Rectal smooth muscle tissue (tissue), 1 donor: ENCODE measurements around the gene TEX44.
A peak's percentile ranks its signal among the peaks of the same experiment; 100 is the strongest.

Source experiments
- H3K27ac ChIP-seq: one replicate; pipeline ENCODE4 v1.7.0; 2013; ENCODE audit warnings: low read depth, low read length, inconsistent platforms
- H3K27me3 ChIP-seq: one replicate; pipeline ENCODE4 v1.7.0; 2013; ENCODE audit warnings: low read length; ENCODE audit not compliant: control insufficient read depth, insufficient read depth
- H3K36me3 ChIP-seq: one replicate; pipeline ENCODE4 v1.7.0; 2013; ENCODE audit warnings: low read length; ENCODE audit not compliant: control insufficient read depth, insufficient read depth
- H3K4me1 ChIP-seq: one replicate; pipeline ENCODE4 v1.7.0; 2013; ENCODE audit warnings: low read length; ENCODE audit not compliant: control insufficient read depth, insufficient read depth
- H3K4me3 ChIP-seq: one replicate; pipeline ENCODE4 v1.7.0; 2013; ENCODE audit warnings: low read length
- H3K9ac ChIP-seq: one replicate; pipeline ENCODE4 v1.7.0; 2013; ENCODE audit warnings: low read length

The TEX44 gene

DNA sequence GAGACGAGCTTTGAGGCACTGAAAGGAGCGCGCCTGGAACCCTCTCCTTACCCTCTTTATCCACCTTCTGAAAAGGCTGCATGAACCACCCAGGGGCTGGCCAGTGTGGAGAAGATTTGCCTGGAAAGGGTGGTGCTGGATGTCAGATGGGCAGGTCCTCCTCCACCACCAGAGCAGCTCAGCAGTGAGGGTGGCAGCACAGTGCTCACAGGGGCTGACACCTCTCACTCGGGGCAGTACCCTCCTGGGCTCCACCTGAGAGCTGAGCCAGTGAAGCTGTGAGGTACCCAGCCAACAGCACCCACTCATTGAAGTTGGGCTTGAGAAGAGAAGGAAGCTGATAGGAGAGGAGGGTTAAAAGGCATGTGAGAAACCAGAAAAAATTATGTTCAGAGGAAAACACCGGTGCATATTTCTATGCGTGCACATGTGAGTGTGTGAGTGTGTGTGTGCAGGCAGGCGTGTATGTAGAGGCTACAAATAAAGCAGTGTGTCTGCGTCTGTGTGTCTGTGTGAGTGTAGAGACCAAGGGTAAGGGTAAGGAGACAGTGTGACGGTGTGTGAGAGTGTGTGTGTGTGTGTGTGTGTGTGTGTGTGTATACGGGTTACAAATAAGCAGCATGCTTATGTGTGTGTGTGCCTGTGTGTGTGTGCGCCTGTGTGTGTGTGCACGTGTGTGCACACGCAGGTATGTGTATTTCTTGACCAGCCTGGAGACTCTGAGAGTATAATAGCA, 40.7 kb downstream of the TEX44 start:
- Histone ChIP-seq H3K4me3 (no peak overlapping the region), H3K27ac (no peak overlapping the region), H3K9ac (no peak overlapping the region), H3K36me3 (no peaks in the 10 kb centered on the region), H3K4me1 (peaks cover 9% of the 10 kb centered on the region), H3K27me3 (no peaks in the 10 kb centered on the region)

DNA sequence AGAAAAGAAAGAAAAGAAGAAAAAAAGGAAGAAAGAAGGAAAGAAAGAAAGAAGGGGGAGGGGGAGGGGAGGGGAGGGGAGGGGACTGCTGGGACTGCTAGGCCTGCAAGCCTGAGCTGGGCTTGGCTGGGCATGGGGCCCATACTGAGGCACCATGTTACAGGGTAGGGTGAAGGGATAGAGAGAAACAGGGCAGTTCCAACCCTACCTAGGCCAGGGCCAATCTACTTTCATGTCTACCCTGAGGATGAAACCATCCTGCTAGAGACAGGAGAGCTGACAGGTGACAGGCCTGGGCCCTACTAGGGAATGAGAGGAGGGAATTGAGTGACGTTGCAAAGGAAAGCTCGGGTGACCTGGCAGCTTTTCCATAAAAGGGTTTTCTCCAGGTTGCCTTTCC, 41.7 kb downstream of the TEX44 start:
- Histone ChIP-seq H3K27ac (peak overlapping the region; percentile 33), H3K27me3 (no peaks in the 10 kb centered on the region)

DNA sequence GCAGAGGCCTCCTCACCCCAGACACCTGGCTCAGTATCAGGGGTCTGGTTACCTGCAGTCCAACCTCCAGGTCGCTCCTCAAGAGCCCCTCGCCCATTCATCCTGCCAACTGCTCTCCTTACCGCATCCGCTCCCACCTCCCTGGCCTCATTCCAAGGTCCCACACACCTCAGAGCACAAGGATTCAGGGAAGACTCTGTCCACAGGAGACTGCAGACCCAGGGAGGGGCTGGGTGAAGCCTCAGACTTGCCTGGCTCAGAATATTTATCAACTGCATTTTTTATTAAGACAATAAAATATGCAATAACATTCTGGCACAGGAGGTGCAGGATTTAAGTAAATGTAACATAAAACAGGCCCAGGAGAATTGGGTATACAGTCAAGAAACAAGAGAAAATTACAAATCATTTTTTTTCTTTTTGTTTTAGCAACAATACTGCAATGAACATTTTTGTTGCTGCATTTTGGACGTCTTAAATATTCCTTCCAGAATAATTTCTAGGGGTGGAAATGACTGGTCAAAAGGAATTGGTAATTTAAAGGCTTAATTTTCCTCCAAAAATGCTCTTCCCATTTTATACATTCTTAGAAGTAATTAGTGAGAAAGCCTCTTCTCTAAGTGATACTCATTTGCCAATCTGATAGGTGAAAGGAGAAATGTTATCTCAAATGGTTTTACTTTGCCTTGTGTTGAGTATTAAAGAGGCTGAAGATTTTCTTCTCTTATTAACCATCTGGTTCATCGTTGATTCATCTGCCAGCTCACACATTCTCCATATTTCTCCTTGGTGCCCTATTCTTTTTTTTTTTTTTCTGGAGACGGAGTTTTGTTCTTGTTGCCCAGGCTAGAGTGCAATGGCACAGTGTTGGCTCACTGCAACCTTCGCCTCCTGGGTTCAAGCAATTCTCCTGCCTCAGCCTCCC, 42.5 kb downstream of the TEX44 start:
- peak overlapping the region; percentile 33 for H3K27ac ChIP-seq

More for the DNA sequence above, 41.7 kb downstream of the TEX44 start:
- Histone ChIP-seq H3K4me3 (no peak overlapping the region), H3K36me3 (no peaks in the 10 kb centered on the region), H3K9ac (no peak overlapping the region), H3K4me1 (peaks cover 9% of the 10 kb centered on the region)

DNA sequence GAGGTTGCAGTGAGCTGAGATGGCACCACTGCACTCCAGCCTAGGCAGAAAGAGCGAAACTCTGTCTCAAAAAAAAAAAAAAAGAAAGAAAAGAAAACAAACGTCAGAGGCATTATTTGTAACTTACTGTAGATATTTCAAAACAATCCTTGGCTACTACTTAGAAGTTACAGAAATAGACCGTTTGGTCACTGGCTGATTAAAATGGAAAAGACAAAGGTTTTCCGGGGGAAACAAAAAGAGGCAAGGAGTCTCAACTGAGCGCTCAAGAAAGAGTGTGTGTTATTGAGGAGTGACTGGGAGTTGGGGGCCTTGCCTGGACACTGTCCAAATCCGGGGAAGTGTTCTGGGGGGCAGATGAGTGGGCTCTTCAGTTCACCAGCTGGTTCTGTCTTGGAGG, 47.6 kb downstream of the TEX44 start:
- Histone ChIP-seq H3K4me1 (peaks cover 20% of the 10 kb centered on the region), H3K9ac (no peak overlapping the region), H3K27me3 (no peaks in the 10 kb centered on the region), H3K27ac (peak overlapping the region; percentile 52), H3K36me3 (no peaks in the 10 kb centered on the region), H3K4me3 (no peak overlapping the region)

More for the DNA sequence above, 42.5 kb downstream of the TEX44 start:
- H3K36me3 ChIP-seq = no peaks in the 10 kb centered on the region
- H3K4me3 ChIP-seq = no peak overlapping the region
- no peaks in the 10 kb centered on the region for H3K27me3 ChIP-seq
- H3K4me1 ChIP-seq = peaks cover 9% of the 10 kb centered on the region
- no peak overlapping the region for H3K9ac ChIP-seq

DNA sequence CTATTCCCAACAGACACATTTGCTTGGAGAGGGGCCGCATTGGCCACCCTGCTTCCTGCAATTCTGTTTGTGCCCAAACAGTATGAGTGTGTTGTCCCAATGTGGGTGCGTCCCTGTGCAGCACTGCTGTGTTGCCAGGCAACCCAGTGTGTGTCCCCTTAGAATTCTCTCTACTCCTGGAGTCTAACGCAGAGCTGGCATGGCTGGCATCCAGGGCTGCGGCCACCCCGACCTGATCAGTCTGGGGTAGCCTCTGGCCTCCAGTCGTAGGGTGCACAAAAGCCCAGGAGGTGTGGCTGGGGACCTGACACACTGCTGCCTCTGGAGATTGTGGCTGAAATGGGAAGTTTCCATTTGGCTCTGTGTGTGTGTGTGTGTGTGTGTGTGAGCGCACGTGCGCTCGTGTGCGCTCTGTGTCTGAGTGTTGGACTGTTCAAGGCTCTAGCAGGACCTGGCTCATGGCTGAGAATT, 48.0 kb downstream of the TEX44 start:
- peaks cover 20% of the 10 kb centered on the region for H3K4me1 ChIP-seq
- H3K36me3 ChIP-seq = no peaks in the 10 kb centered on the region
- H3K27ac ChIP-seq = peak overlapping the region; percentile 52
- H3K9ac ChIP-seq = no peak overlapping the region
- H3K27me3 ChIP-seq = no peaks in the 10 kb centered on the region
- H3K4me3 ChIP-seq = peak overlapping the region; percentile 13

DNA sequence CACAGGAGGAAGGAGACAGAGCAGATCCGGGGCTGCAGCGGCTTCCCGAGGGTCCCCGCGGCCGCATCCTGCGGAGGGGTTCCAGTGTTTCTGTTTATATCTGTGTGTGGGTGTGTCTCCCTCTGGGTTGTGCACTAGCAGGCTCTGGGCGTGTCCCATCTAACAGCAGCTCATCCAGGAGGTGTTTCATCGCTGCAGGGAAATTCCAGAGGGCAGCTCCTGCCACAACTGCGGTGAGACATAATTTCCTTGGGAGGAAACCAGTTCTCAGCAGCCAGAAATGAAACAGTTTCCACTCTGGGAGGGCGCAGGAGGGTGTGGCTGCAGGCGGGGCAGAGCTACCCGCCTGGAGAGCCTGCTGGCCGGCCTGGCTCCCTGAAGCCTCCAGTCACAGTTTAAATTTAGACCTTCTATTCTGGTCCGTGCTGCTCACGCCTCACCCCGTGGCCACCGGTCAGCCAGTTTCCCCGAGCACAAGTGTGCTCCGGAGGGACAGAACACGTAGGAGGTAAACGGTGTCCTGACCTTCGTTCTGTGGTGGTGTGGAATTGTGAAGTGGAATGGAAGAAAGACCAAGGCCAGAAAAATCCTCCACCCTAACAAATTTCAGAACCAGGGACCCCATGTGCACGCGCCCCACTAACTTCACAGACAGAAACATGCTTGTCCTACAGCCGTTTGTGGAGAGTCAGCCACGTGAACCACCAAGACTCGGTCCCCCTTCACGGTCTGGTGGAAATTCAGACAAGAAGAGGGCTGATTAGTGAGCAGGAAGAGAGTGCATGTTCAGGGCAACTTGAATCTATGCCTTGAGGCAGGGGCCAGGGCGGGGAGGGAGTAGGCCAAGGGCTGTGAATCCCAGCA, 50.2 kb downstream of the TEX44 start:
- Histone ChIP-seq H3K36me3 (no peaks in the 10 kb centered on the region), H3K9ac (peak overlapping the region; percentile 51), H3K27ac (peak overlapping the region; percentile 92), H3K4me3 (peak overlapping the region; percentile 45), H3K4me1 (peaks cover 20% of the 10 kb centered on the region), H3K27me3 (no peaks in the 10 kb centered on the region)

DNA sequence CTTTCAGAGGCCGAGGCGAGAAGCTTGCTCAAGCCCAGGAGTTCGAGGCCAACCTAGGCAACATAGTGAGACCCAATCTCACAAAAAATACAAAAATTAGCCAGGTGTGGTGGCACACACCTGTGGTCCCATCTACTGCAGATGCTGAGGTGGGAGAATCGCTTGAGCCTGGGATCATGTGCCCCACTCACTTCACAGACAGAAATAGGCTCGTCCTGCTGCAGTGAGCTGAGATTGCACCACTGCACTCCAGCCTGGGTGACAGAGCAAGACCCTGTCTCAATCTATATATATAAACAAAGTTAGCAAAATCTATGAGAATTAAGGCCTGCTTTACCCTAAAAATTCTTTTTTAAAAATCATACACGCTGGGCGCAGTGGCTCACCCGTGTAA, 50.8 kb downstream of the TEX44 start:
- H3K4me3 ChIP-seq = peak overlapping the region; percentile 45
- H3K27ac ChIP-seq = peak overlapping the region; percentile 92
- no peaks in the 10 kb centered on the region for H3K36me3 ChIP-seq
- peaks cover 20% of the 10 kb centered on the region for H3K4me1 ChIP-seq
- no peaks in the 10 kb centered on the region for H3K27me3 ChIP-seq
- H3K9ac ChIP-seq = peak overlapping the region; percentile 12
